DOHH2 (cell line): ENCODE results near the gene CLMN.

Experiments used
- H3F3A ChIP-seq: fragments of 200-600 bp; sonication (generic), shearing (Covaris generic); 2 replicates; pipeline ENCODE4 v1.6.0; 2016; ENCODE audit warnings: antibody characterized with exemption, mild to moderate bottlenecking; ENCODE audit not compliant: control insufficient read depth, insufficient read depth
- H3K27ac ChIP-seq: fragments of 200-600 bp; sonication (generic); 2 replicates; pipeline ENCODE4 v1.5.1; 2014; ENCODE audit warnings: low read depth, mild to moderate bottlenecking, low read length, moderate library complexity
- H3K27me3 ChIP-seq: fragments of 200-600 bp; sonication (generic); 2 replicates; pipeline ENCODE4 v1.6.1; 2014; ENCODE audit warnings: mild to moderate bottlenecking, low read length, mixed read lengths; ENCODE audit not compliant: control insufficient read depth
- H3K36me3 ChIP-seq: fragments of 200-600 bp; sonication (generic); 2 replicates; pipeline ENCODE4 v1.6.1; 2014; ENCODE audit warnings: mild to moderate bottlenecking, low read length, moderate library complexity, mixed read lengths; ENCODE audit not compliant: control insufficient read depth
- H3K4me1 ChIP-seq: fragments of 200-600 bp; sonication (generic); 2 replicates; pipeline ENCODE4 v1.6.1; 2014; ENCODE audit warnings: mild to moderate bottlenecking, low read length, mixed read lengths; ENCODE audit not compliant: control insufficient read depth
- H3K4me2 ChIP-seq: fragments of 200-600 bp; sonication (generic); 2 replicates; pipeline ENCODE4 v1.6.0; 2014; ENCODE audit warnings: mild to moderate bottlenecking, low read length, moderate library complexity
- H3K4me3 ChIP-seq: fragments of 200-600 bp; sonication (generic); 2 replicates; pipeline ENCODE4 v1.5.1; 2014; ENCODE audit warnings: mild to moderate bottlenecking, low read length, mixed read lengths
- H3K79me2 ChIP-seq: fragments of 200-600 bp; sonication (generic); 2 replicates; pipeline ENCODE4 v1.6.1; 2014; ENCODE audit warnings: mild to moderate bottlenecking, low read length, mixed read lengths; ENCODE audit not compliant: control insufficient read depth
- H3K9me2 ChIP-seq: fragments of 200-600 bp; sonication (generic); replicated peaks from 2 replicates; pipeline ENCODE4 v1.6.1; 2014; ENCODE audit warnings: mild to moderate bottlenecking, low read length, mixed read lengths; ENCODE audit not compliant: control insufficient read depth
- H3K9me3 ChIP-seq: fragments of 200-600 bp; sonication (generic); 2 replicates; pipeline ENCODE4 v1.6.1; 2014; ENCODE audit warnings: antibody characterized with exemption, low read length, mixed read lengths; ENCODE audit not compliant: control insufficient read depth, insufficient read depth
- H4K20me1 ChIP-seq: fragments of 200-600 bp; sonication (generic); 2 replicates; pipeline ENCODE4 v1.6.0; 2014; ENCODE audit warnings: low read depth, mild to moderate bottlenecking, antibody characterized with exemption, low read length, moderate library complexity; ENCODE audit not compliant: control insufficient read depth, insufficient read depth
- EZH2phosphoT487 ChIP-seq: fragments of 200-600 bp; sonication (generic); IDR thresholded peaks from 2 replicates; pipeline ENCODE4 v1.6.1; 2017; ENCODE audit warnings: borderline replicate concordance, mild to moderate bottlenecking, antibody characterized with exemption, low read length, moderate library complexity, mixed read lengths
- TF ChIP-seq, protein P1 (sequence below): fragments of 200-600 bp; sonication (generic); IDR thresholded peaks from one replicate; pipeline ENCODE4 v1.5.1; 2014; ENCODE audit warnings: antibody characterized with exemption, mild to moderate bottlenecking, low read depth, low read length; ENCODE audit not compliant: poor library complexity, severe bottlenecking

The CLMN gene

DNA sequence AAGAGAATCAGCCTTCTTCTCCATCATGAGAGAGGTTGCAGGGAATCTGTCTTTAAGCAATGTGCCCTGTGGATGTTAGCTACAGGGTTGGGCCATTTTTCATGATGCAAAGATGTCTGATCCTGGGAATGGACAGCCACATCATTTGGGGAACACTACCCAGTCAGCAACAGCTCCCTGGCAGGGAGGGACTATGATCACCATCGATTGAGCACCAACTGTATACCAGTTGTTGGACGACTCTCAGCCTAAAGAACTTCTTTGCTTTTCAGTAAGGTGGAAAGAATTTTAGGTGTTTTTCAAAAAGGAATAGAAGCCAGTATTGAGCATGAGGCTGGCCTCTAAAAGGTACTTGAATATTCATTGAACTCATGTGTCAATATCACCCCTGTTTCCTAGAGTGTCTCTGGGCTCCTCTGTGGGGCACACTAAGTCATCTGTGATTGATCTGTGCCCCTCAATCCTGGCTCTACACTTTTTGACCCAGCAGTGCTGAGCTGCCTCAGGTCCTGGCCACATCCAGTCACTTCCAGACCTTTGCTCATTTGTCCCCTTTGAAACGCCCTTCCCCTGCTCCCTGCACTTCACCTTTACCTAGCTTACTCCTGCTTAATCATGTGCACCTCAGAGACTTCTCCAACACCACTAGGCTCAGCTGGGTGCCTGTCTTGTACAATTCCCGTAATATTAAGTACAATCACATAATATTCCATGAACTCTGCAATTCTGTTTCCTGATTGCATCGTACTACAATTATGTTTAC, 2.2 kb upstream of the CLMN start:
- Histone ChIP-seq H3F3A (no peaks in the 10 kb centered on the region), H3K79me2 (no peaks in the 10 kb centered on the region)
- TF ChIP-seq, protein P1, sequence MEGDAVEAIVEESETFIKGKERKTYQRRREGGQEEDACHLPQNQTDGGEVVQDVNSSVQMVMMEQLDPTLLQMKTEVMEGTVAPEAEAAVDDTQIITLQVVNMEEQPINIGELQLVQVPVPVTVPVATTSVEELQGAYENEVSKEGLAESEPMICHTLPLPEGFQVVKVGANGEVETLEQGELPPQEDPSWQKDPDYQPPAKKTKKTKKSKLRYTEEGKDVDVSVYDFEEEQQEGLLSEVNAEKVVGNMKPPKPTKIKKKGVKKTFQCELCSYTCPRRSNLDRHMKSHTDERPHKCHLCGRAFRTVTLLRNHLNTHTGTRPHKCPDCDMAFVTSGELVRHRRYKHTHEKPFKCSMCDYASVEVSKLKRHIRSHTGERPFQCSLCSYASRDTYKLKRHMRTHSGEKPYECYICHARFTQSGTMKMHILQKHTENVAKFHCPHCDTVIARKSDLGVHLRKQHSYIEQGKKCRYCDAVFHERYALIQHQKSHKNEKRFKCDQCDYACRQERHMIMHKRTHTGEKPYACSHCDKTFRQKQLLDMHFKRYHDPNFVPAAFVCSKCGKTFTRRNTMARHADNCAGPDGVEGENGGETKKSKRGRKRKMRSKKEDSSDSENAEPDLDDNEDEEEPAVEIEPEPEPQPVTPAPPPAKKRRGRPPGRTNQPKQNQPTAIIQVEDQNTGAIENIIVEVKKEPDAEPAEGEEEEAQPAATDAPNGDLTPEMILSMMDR, result no peak
- TF ChIP-seq EZH2phosphoT487, result no peak

DNA sequence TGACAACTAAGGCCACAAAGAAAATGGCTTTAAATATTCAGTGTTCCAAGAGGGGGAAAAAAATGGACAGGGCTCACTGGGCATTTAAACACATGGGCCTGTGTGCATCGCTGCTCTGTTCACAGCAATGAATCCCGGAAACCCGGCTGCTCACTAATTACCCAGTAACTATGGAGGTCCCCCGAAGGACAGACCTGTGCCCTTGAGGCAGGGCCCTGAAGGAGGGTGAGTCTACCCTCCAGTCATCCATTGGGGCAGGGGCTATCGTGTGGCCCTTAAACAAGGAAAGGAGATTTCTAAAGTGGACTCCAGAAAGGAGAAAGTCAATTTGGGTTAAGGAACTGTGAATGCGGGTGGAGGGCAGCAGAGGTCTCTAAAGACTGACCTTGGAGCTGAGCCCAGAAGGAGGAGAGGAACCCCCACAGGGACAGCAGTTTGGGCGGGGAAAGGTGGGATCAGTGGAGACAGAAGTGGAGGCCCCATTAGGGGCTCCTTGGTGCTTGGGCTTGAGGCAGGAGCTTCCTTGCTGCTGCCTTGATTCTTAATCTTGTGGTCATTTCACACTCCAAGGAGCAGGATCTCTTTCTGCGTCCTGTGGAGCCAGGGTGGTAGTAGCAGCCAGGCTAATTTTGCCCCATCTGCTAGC, 1.4 kb upstream of the CLMN start:
- Histone ChIP-seq H3K9me2 (no peaks in the 10 kb centered on the region), H3K4me2 (no peak overlapping the region), H3K9me3 (no peaks in the 10 kb centered on the region), H3K27ac (no peak overlapping the region), H3K36me3 (no peaks in the 10 kb centered on the region), H3K27me3 (peaks cover 79% of the 10 kb centered on the region), H3K79me2 (no peaks in the 10 kb centered on the region), H4K20me1 (no peaks in the 10 kb centered on the region), H3K4me3 (no peak overlapping the region), H3K4me1 (peaks cover 9% of the 10 kb centered on the region), H3F3A (no peaks in the 10 kb centered on the region)
- no peak for TF ChIP-seq EZH2phosphoT487
- TF ChIP-seq, protein P1, result no peak

More for the DNA sequence above, 2.2 kb upstream of the CLMN start:
- Histone ChIP-seq H3K4me1 (peaks cover 11% of the 10 kb centered on the region), H3K27ac (no peak overlapping the region), H3K9me2 (no peaks in the 10 kb centered on the region), H3K9me3 (no peaks in the 10 kb centered on the region), H3K36me3 (no peaks in the 10 kb centered on the region), H3K4me3 (no peak overlapping the region), H3K4me2 (no peak overlapping the region), H4K20me1 (no peaks in the 10 kb centered on the region), H3K27me3 (peaks cover 81% of the 10 kb centered on the region)

DNA sequence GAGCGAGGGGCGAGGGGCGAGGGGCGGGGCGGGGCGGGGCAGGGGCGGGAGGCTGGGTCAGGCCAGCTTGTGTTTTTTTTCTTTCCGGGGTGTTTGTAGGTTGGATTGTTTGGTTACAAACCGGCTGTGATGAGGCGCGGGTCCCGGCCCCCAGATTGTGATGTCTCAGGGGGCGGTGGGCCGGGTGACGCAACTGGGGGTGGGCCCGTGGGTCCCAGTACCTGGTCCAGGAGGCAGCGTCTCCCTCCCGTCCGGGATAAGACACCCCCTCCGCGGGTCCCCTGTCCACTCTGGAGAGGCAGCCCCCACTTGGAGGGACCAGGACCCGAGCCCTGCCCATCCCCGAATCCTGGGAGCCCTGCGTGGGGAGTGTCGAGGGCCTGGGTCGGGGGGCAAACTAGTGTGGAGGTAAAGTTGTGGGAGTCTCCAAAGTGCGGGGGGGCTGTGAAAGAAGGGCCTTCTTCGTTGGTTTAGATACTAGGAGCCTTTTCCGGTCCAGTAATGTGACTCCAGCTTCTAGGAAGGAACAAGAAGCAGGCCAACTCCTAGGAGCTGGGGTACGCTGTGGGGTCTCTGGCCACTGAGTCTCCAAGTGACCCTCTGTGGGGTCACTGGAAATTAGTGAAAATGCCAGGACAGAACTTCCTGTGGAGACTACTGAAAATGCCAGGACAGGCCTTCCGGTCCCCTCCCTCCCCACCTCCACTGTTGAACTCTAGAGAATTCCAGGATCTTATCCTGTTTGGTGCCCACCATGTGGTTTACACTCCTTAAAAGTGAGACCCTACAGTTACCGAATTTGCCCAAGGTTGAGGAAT, 579 bp upstream of the CLMN start:
- Histone ChIP-seq H3K27me3 (peaks cover 84% of the 10 kb centered on the region), H3K4me1 (peaks cover 9% of the 10 kb centered on the region), H3K9me3 (no peaks in the 10 kb centered on the region), H3K4me2 (peak overlapping the region; percentile 37), H3K36me3 (no peaks in the 10 kb centered on the region), H3K4me3 (no peak overlapping the region), H3F3A (no peaks in the 10 kb centered on the region), H3K79me2 (no peaks in the 10 kb centered on the region), H3K9me2 (no peaks in the 10 kb centered on the region), H3K27ac (no peak overlapping the region), H4K20me1 (no peaks in the 10 kb centered on the region)
- no peak for TF ChIP-seq EZH2phosphoT487
- TF ChIP-seq, protein P1, result no peak
